WTC11 (cell line): ENCODE measurements around the gene UTP11. TPM values are rescaled to one million over a fixed set of nuclear protein-coding genes. Genes with fewer than 3 reads are reported as not detected.
A peak's percentile ranks its signal among the peaks of the same experiment; 100 is the strongest.

ENCODE experiments used
- ATAC-seq: fragments of 200-7000 bp; cut with Tn5 transposase; 2 replicates; pipeline ENCODE4 v1.10.0; 2021; ENCODE audit warnings: mild to moderate bottlenecking, moderate library complexity
- CTCF ChIA-PET: fragments of 300-600 bp; sonication (Branson Sonifier 250); formaldehyde crosslinking; loops from one replicate; lab custom pipeline; 2021; ENCODE audit warnings: antibody characterized with exemption; lab: Charles Lee
- POLR2A ChIA-PET: fragments of 350-600 bp; sonication (Branson Sonifier 250); formaldehyde crosslinking; loops from one replicate; lab custom pipeline; 2021; ENCODE audit warnings: antibody characterized with exemption; lab: Charles Lee
- DNase-seq: peaks from one replicate; pipeline ENCODE4 v3.0.0; 2021; ENCODE audit warnings: low spot score
- H3K27ac Mint-ChIP-seq: 2 replicates; pipeline ENCODE4 v1.8.0; 2021; ENCODE audit warnings: mixed read lengths
- H3K27me3 Mint-ChIP-seq: 2 replicates; pipeline ENCODE4 v1.8.0; 2021; ENCODE audit warnings: low read depth, mild to moderate bottlenecking, moderate library complexity, mixed read lengths
- H3K36me3 Mint-ChIP-seq: 2 replicates; pipeline ENCODE4 v1.8.0; 2021; ENCODE audit warnings: mixed read lengths
- H3K4me1 Mint-ChIP-seq: 2 replicates; pipeline ENCODE4 v1.8.0; 2022; ENCODE audit warnings: mixed read lengths
- H3K4me3 Mint-ChIP-seq: 2 replicates; pipeline ENCODE4 v1.8.0; 2021; ENCODE audit warnings: mild to moderate bottlenecking, moderate library complexity, mixed read lengths
- H3K9me3 Mint-ChIP-seq: 2 replicates; pipeline ENCODE4 v1.8.0; 2021; ENCODE audit warnings: mixed read lengths
- CBFB ChIP-seq: sonication (generic); formaldehyde crosslinking; IDR thresholded peaks from 2 replicates; pipeline ENCODE4 v1.8.1; 2022; ENCODE audit warnings: mild to moderate bottlenecking, low read depth, missing genetic modification reagents
- CDX4 ChIP-seq: fragments of 250-450 bp; sonication (Bioruptor Pico); IDR thresholded peaks from 2 replicates; pipeline ENCODE4 v1.9.0; 2021; ENCODE audit warnings: moderate library complexity, mild to moderate bottlenecking, inconsistent platforms, borderline replicate concordance
- CREM ChIP-seq: sonication (generic); formaldehyde crosslinking; IDR thresholded peaks from 2 replicates; pipeline ENCODE4 v1.8.1; 2022; ENCODE audit warnings: mild to moderate bottlenecking, missing genetic modification reagents, moderate library complexity
- FOXP1 ChIP-seq: sonication (generic); formaldehyde crosslinking; IDR thresholded peaks from 2 replicates; pipeline ENCODE4 v1.8.0; 2022; ENCODE audit warnings: missing genetic modification reagents, mild to moderate bottlenecking, moderate library complexity, borderline replicate concordance
- GRHL2 ChIP-seq: fragments of 250-450 bp; sonication (Bioruptor Pico); IDR thresholded peaks from 2 replicates; pipeline ENCODE4 v1.8.0; 2022; ENCODE audit warnings: mild to moderate bottlenecking, moderate library complexity; ENCODE audit not compliant: insufficient replicate concordance, severe bottlenecking
- MAX ChIP-seq: sonication (generic); formaldehyde crosslinking; IDR thresholded peaks from 2 replicates; pipeline ENCODE4 v1.8.0; 2022; ENCODE audit warnings: mild to moderate bottlenecking, missing genetic modification reagents
- MYBL2 ChIP-seq: sonication (generic); formaldehyde crosslinking; IDR thresholded peaks from 2 replicates; pipeline ENCODE4 v1.8.1; 2023; ENCODE audit warnings: mild to moderate bottlenecking, moderate library complexity, missing genetic modification reagents
- NR3C1 ChIP-seq: sonication (generic); formaldehyde crosslinking; conservative IDR thresholded peaks from 2 replicates; pipeline ENCODE4 v1.8.1; 2023; ENCODE audit warnings: low read depth, mild to moderate bottlenecking, missing genetic modification reagents
- SP1 ChIP-seq: sonication (generic); formaldehyde crosslinking; conservative IDR thresholded peaks from 2 replicates; pipeline ENCODE4 v1.8.1; 2022; ENCODE audit warnings: missing genetic modification reagents
- ZNF263 ChIP-seq: sonication (generic); formaldehyde crosslinking; IDR thresholded peaks from 2 replicates; pipeline ENCODE4 v1.8.1; 2022; ENCODE audit warnings: low read depth, mild to moderate bottlenecking, moderate library complexity, missing genetic modification reagents
- ZNF532 ChIP-seq: fragments of 250-450 bp; sonication (Bioruptor Pico); IDR thresholded peaks from 2 replicates; pipeline ENCODE4 v1.9.0; 2021; ENCODE audit warnings: mild to moderate bottlenecking, borderline replicate concordance
- ZSCAN18 ChIP-seq: fragments of 250-450 bp; sonication (Bioruptor Pico); IDR thresholded peaks from 2 replicates; pipeline ENCODE4 v2.1.2; 2022; ENCODE audit warnings: mild to moderate bottlenecking, moderate library complexity
- total RNA-seq: library from RNA; stranded (reverse); gene quantifications from 3 replicates; pipeline ENCODE4 v1.2.3, GENCODE V29; 2021

The UTP11 gene
- total RNA-seq, 1 experiment from 2014 or later, result 42.2 TPM

GRCh38 chr1:38029081-38029681 is 16.6 kb downstream of the UTP11 start:
- POLR2A ChIA-PET, result interaction anchor here (0.6 to 1.6 kb wide), 6 partner anchors 16 to 529 kb away, joined by 3 to 5 read pairs (median 4); partner anchors contain the start of gene UTP11
- CTCF ChIA-PET, result interaction anchor here (0.5 to 6.7 kb wide), 39 partner anchors 10 to 806 kb away, joined by 3 to 79 read pairs (median 5); partner anchors contain the start of genes C1orf122, POU3F1, UTP11 and YRDC
- Mint-ChIP-seq H3K9me3 (no peaks in the 10 kb centered on the region), H3K4me3 (peak overlapping the region; percentile 39), H3K27me3 (no peaks in the 10 kb centered on the region), H3K36me3 (peaks cover 12% of the 10 kb centered on the region), H3K27ac (0 out of 2 replicates have a peak overlapping the region, but pooled peaks have one; percentile 23), H3K4me1 (peaks cover 55% of the 10 kb centered on the region)
- TF ChIP-seq FOXP1 (CRISPR knock-in tag) (0 out of 2 replicates have a peak, but pooled peaks have one; percentile 14), MYBL2 (CRISPR knock-in tag) (no peak), CDX4 (no peak), NR3C1 (CRISPR knock-in tag) (0 out of 2 replicates have a peak, but pooled peaks have one; percentile 10), CBFB (CRISPR knock-in tag) (no peak)
- DNase-seq (peak; percentile 77), ATAC-seq (peak; percentile 75)

GRCh38 chr1:38029685-38030511 is 17.4 kb downstream of the UTP11 start:
- Mint-ChIP-seq H3K27me3 (no peaks in the 10 kb centered on the region), H3K36me3 (peaks cover 9% of the 10 kb centered on the region; the same call in 1 of the 2 replicates), H3K4me3 (peak overlapping the region; percentile 39), H3K27ac (peak overlapping the region; percentile 72; the same call in 1 of the 2 replicates), H3K9me3 (no peaks in the 10 kb centered on the region), H3K4me1 (peaks cover 55% of the 10 kb centered on the region)
- CTCF ChIA-PET, result interaction anchor here (0.6 to 6.7 kb wide), 42 partner anchors 10 to 805 kb away, joined by 3 to 79 read pairs (median 4); partner anchors contain the start of genes C1orf122, POU3F1, UTP11 and YRDC
- POLR2A ChIA-PET, result interaction anchor here (0.6 to 1.6 kb wide), 9 partner anchors 12 to 526 kb away, joined by 3 to 5 read pairs (median 3); partner anchors contain the start of gene UTP11
- ATAC-seq (peak; percentile 29), DNase-seq (no peak)
- TF ChIP-seq MYBL2 (CRISPR knock-in tag) (0 out of 2 replicates have a peak, but pooled peaks have one; percentile 46), SP1 (CRISPR knock-in tag) (0 out of 2 replicates have a peak, but pooled peaks have one; percentile 26), ZSCAN18 (CRISPR knock-in tag) (no peak), GRHL2 (CRISPR knock-in tag) (no peak), ZNF263 (CRISPR knock-in tag) (no peak), ZNF532 (no peak), CREM (CRISPR knock-in tag) (no peak), MAX (no peak)
